Measurements from ENCODE around the gene NR6A1.

NR6A1 gene

GRCh38 chr9:124593200-124593599, 177.9 kb downstream of the NR6A1 start:
- Histone ChIP-seq H3K4ac (ENCODE audit: low read depth in 1 of 2, low read length in 2 of 2) (no peak overlapping the region), H3K4me2 (ENCODE audit: low read length, poor library complexity, severe bottlenecking) (no peak overlapping the region), H3K9ac (ENCODE audit: low read length) (no peak overlapping the region), H2BK12ac (ENCODE audit: low read length in 2 of 2) (no peak overlapping the region), H3K27me3 (ENCODE audit: control insufficient read depth in 1 of 2, insufficient read depth in 1 of 2, low read length in 2 of 2) (no peaks in the 10 kb centered on the region), H2BK5ac (ENCODE audit: low read depth, low read length, poor library complexity, severe bottlenecking) (no peak overlapping the region), H3K4me3 (ENCODE audit: insufficient read depth in 1 of 2, low read depth in 1 of 2, low read length in 2 of 2) (no peak overlapping the region), H3K27ac (ENCODE audit: low read length, poor library complexity, severe bottlenecking) (no peak overlapping the region), H4K8ac (ENCODE audit: low read length) (no peak overlapping the region), H3K23ac (ENCODE audit: low read length in 2 of 2) (no peak overlapping the region), H2BK120ac (ENCODE audit: low read depth, low read length) (no peak overlapping the region), H3K9me3 (ENCODE audit: control insufficient read depth, low read length) (no peaks in the 10 kb centered on the region), H4K91ac (ENCODE audit: low read length) (no peak overlapping the region), H2AK5ac (ENCODE audit: low read length, severe bottlenecking) (no peak overlapping the region), H3K79me1 (replicated peaks; ENCODE audit: low read length, poor library complexity, severe bottlenecking) (peaks cover 3% of the 10 kb centered on the region), H3K36me3 (ENCODE audit: control insufficient read depth in 1 of 2, insufficient read depth in 2 of 2, low read depth in 1 of 2, low read length in 2 of 2) (no peaks in the 10 kb centered on the region), H2AFZ (ENCODE audit: low read depth, low read length) (no peak overlapping the region), H2BK15ac (ENCODE audit: low read depth, poor library complexity, severe bottlenecking) (no peak overlapping the region), H3K18ac (ENCODE audit: low read depth in 1 of 2, low read length in 2 of 2) (peak overlapping the region in 1 of 2 experiments; percentile 17), H3K14ac (ENCODE audit: low read length in 2 of 2) (no peak overlapping the region), H3K4me1 (ENCODE audit: control insufficient read depth, insufficient read depth, low read depth, low read length) (peaks cover 1% of the 10 kb centered on the region)
- DNase-seq = no peak
- WGBS = 37% methylated on average over 3 of the region's 3 CpGs

- H2AFZ ChIP-seq (ENCODE audit: low read depth, low read length) = no peak overlapping the region
- H3K4ac ChIP-seq (ENCODE audit: low read depth in 1 of 2, low read length in 2 of 2) = no peak overlapping the region
- H4K91ac ChIP-seq (ENCODE audit: low read length) = no peak overlapping the region
- H3K4me3 ChIP-seq (ENCODE audit: insufficient read depth in 1 of 2, low read depth in 1 of 2, low read length in 2 of 2) = no peak overlapping the region
- no peak overlapping the region for H3K9ac ChIP-seq (ENCODE audit: low read length)
- no peaks in the 10 kb centered on the region for H3K27me3 ChIP-seq (ENCODE audit: control insufficient read depth in 1 of 2, insufficient read depth in 1 of 2, low read length in 2 of 2)
- no peak overlapping the region for H3K18ac ChIP-seq (ENCODE audit: low read depth in 1 of 2, low read length in 2 of 2)
- H3K4me2 ChIP-seq (ENCODE audit: low read length, poor library complexity, severe bottlenecking) = no peak overlapping the region
- H3K79me1 ChIP-seq (replicated peaks; ENCODE audit: low read length, poor library complexity, severe bottlenecking) = peaks cover 3% of the 10 kb centered on the region
- no peak overlapping the region for H4K8ac ChIP-seq (ENCODE audit: low read length)
- no peak overlapping the region for H3K14ac ChIP-seq (ENCODE audit: low read length in 2 of 2)
- H2BK5ac ChIP-seq (ENCODE audit: low read depth, low read length, poor library complexity, severe bottlenecking) = no peak overlapping the region
- WGBS = 50% methylated on average over 6 of the region's 6 CpGs
- no peak overlapping the region for H2BK120ac ChIP-seq (ENCODE audit: low read depth, low read length)
- H3K27ac ChIP-seq (ENCODE audit: low read length, poor library complexity, severe bottlenecking) = no peak overlapping the region
- no peak overlapping the region for H2BK12ac ChIP-seq (ENCODE audit: low read length in 2 of 2)
- no peaks in the 10 kb centered on the region for H3K36me3 ChIP-seq (ENCODE audit: control insufficient read depth in 1 of 2, insufficient read depth in 2 of 2, low read depth in 1 of 2, low read length in 2 of 2)
- H2BK15ac ChIP-seq (ENCODE audit: low read depth, poor library complexity, severe bottlenecking) = peak overlapping the region; percentile 26
- no peaks in the 10 kb centered on the region for H3K9me3 ChIP-seq (ENCODE audit: control insufficient read depth, low read length)
- H3K4me1 ChIP-seq (ENCODE audit: control insufficient read depth, insufficient read depth, low read depth, low read length) = peaks cover 1% of the 10 kb centered on the region
- no peak overlapping the region for H3K23ac ChIP-seq (ENCODE audit: low read length in 2 of 2)
- H2AK5ac ChIP-seq (ENCODE audit: low read length, severe bottlenecking) = no peak overlapping the region
- DNase-seq = peak; percentile 44
These were observed 180.0 kb downstream of the NR6A1 start for GRCh38 chr9:124590889-124591641.

DNA sequence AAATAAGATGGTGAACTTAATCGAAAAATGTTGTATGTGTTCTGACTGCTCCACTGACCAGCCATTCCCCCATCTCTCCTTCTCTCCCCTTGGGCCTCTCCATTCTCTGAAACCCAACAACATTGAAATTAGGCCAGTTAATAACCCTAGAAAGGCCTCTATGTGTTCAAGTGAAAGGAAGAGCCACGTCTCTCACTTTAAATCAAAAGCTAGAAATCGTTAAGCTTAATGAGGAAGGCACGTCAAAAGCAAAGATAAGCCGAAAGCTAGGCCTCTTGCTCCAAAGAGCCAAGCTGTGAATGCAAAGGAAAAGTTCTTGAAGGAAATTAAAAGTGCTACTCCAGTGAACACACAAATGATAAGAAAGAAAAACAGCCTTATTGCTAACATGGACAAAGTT, 186.5 kb downstream of the NR6A1 start:
- H2BK120ac ChIP-seq (ENCODE audit: low read depth, low read length) = no peak overlapping the region
- H2BK5ac ChIP-seq (ENCODE audit: low read depth, low read length, poor library complexity, severe bottlenecking) = no peak overlapping the region
- H3K4ac ChIP-seq (ENCODE audit: low read depth in 1 of 2, low read length in 2 of 2) = no peak overlapping the region
- no peak overlapping the region for H2BK15ac ChIP-seq (ENCODE audit: low read depth, poor library complexity, severe bottlenecking)
- H2AK5ac ChIP-seq (ENCODE audit: low read length, severe bottlenecking) = no peak overlapping the region
- H3K79me1 ChIP-seq (replicated peaks; ENCODE audit: low read length, poor library complexity, severe bottlenecking) = no peaks in the 10 kb centered on the region
- H2BK12ac ChIP-seq (ENCODE audit: low read length in 2 of 2) = no peak overlapping the region
- H3K27ac ChIP-seq (ENCODE audit: low read length, poor library complexity, severe bottlenecking) = no peak overlapping the region
- H3K36me3 ChIP-seq (ENCODE audit: control insufficient read depth in 1 of 2, insufficient read depth in 2 of 2, low read depth in 1 of 2, low read length in 2 of 2) = no peaks in the 10 kb centered on the region
- H4K8ac ChIP-seq (ENCODE audit: low read length) = no peak overlapping the region
- no peaks in the 10 kb centered on the region for H3K27me3 ChIP-seq (ENCODE audit: control insufficient read depth in 1 of 2, insufficient read depth in 1 of 2, low read length in 2 of 2)
- H3K23ac ChIP-seq (ENCODE audit: low read length in 2 of 2) = no peak overlapping the region
- H3K14ac ChIP-seq (ENCODE audit: low read length in 2 of 2) = no peak overlapping the region
- H3K4me3 ChIP-seq (ENCODE audit: insufficient read depth in 1 of 2, low read depth in 1 of 2, low read length in 2 of 2) = no peak overlapping the region
- no peak overlapping the region for H3K9ac ChIP-seq (ENCODE audit: low read length)
- H3K4me1 ChIP-seq (ENCODE audit: control insufficient read depth, insufficient read depth, low read depth, low read length) = no peaks in the 10 kb centered on the region
- H3K18ac ChIP-seq (ENCODE audit: low read depth in 1 of 2, low read length in 2 of 2) = no peak overlapping the region
- no peak overlapping the region for H3K4me2 ChIP-seq (ENCODE audit: low read length, poor library complexity, severe bottlenecking)
- WGBS = 69% methylated on average over 5 of the region's 5 CpGs
- no peak for DNase-seq
- H3K9me3 ChIP-seq (ENCODE audit: control insufficient read depth, low read length) = no peaks in the 10 kb centered on the region
- no peak overlapping the region for H2AFZ ChIP-seq (ENCODE audit: low read depth, low read length)
- no peak overlapping the region for H4K91ac ChIP-seq (ENCODE audit: low read length)

DNA sequence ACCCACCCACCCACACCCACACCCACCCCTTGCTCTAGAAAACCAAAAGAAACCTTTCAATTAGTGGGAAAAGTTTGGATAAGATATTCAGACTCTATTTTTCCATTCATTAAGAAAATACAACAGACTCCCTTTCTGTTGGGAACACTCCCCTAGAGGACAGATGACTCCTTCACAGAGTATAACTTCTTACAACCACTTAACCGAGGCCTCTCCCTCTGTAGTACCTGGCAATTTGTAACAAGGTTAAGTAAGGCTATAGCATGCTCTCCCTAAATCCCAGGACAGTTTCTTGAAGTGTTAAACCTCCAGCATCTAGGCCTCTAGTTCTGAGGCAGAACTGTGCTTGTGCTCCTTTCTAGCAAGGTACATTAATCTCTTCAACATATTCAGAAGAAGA, 188.0 kb downstream of the NR6A1 start:
- no peak overlapping the region for H3K4ac ChIP-seq (ENCODE audit: low read depth in 1 of 2, low read length in 2 of 2)
- no peak overlapping the region for H4K91ac ChIP-seq (ENCODE audit: low read length)
- H3K18ac ChIP-seq (ENCODE audit: low read depth in 1 of 2, low read length in 2 of 2) = no peak overlapping the region
- H2AK5ac ChIP-seq (ENCODE audit: low read length, severe bottlenecking) = no peak overlapping the region
- H3K14ac ChIP-seq (ENCODE audit: low read length in 2 of 2) = no peak overlapping the region
- no peak overlapping the region for H3K4me2 ChIP-seq (ENCODE audit: low read length, poor library complexity, severe bottlenecking)
- no peak overlapping the region for H3K23ac ChIP-seq (ENCODE audit: low read length in 2 of 2)
- no peak overlapping the region for H3K9ac ChIP-seq (ENCODE audit: low read length)
- H4K8ac ChIP-seq (ENCODE audit: low read length) = no peak overlapping the region
- H2BK15ac ChIP-seq (ENCODE audit: low read depth, poor library complexity, severe bottlenecking) = no peak overlapping the region
- H2BK12ac ChIP-seq (ENCODE audit: low read length in 2 of 2) = no peak overlapping the region
- H3K79me1 ChIP-seq (replicated peaks; ENCODE audit: low read length, poor library complexity, severe bottlenecking) = no peaks in the 10 kb centered on the region
- H3K4me3 ChIP-seq (ENCODE audit: insufficient read depth in 1 of 2, low read depth in 1 of 2, low read length in 2 of 2) = no peak overlapping the region
- no peak overlapping the region for H2BK120ac ChIP-seq (ENCODE audit: low read depth, low read length)
- no peaks in the 10 kb centered on the region for H3K36me3 ChIP-seq (ENCODE audit: control insufficient read depth in 1 of 2, insufficient read depth in 2 of 2, low read depth in 1 of 2, low read length in 2 of 2)
- H3K9me3 ChIP-seq (ENCODE audit: control insufficient read depth, low read length) = no peaks in the 10 kb centered on the region
- H3K27me3 ChIP-seq (ENCODE audit: control insufficient read depth in 1 of 2, insufficient read depth in 1 of 2, low read length in 2 of 2) = no peaks in the 10 kb centered on the region
- no peak overlapping the region for H2BK5ac ChIP-seq (ENCODE audit: low read depth, low read length, poor library complexity, severe bottlenecking)
- no peak for DNase-seq
- no peak overlapping the region for H3K27ac ChIP-seq (ENCODE audit: low read length, poor library complexity, severe bottlenecking)
- no peak overlapping the region for H2AFZ ChIP-seq (ENCODE audit: low read depth, low read length)
- H3K4me1 ChIP-seq (ENCODE audit: control insufficient read depth, insufficient read depth, low read depth, low read length) = no peaks in the 10 kb centered on the region
- 67% methylated on average over 1 of the region's 1 CpG for WGBS
